GM19023 (cell line): ENCODE results near the gene MLLT6.

ENCODE experiments used
- ATAC-seq: cut with Tn5 transposase; IDR thresholded peaks from one replicate; pipeline ENCODE4 v1.9.1; 2021; ENCODE audit warnings: mild to moderate bottlenecking, moderate library complexity; ENCODE audit not compliant: unreplicated experiment

MLLT6 gene

GRCh38 chr17:38706505-38707216 is 1.6 kb downstream of the MLLT6 start:
- no peak for ATAC-seq

GRCh38 chr17:38707678-38708351 is 2.7 kb downstream of the MLLT6 start:
- ATAC-seq = no peak

GRCh38 chr17:38709104-38709820 is 4.2 kb downstream of the MLLT6 start:
- ATAC-seq = no peak

- no peak for ATAC-seq
Measured at GRCh38 chr17:38709864-38710603, 5.0 kb downstream of the MLLT6 start.

GRCh38 chr17:38710604-38710962 is 5.5 kb downstream of the MLLT6 start:
- no peak for ATAC-seq

GRCh38 chr17:38710985-38711384 is 5.9 kb downstream of the MLLT6 start:
- ATAC-seq = no peak

GRCh38 chr17:38711792-38712571 is 6.9 kb downstream of the MLLT6 start:
- ATAC-seq = no peak

GRCh38 chr17:38712593-38712992 is 7.5 kb downstream of the MLLT6 start:
- ATAC-seq = no peak

- ATAC-seq = no peak
Measured at GRCh38 chr17:38713456-38714075, 8.5 kb downstream of the MLLT6 start.

GRCh38 chr17:38715216-38715943 is 10.3 kb downstream of the MLLT6 start:
- no peak for ATAC-seq

- ATAC-seq = no peak
Measured at GRCh38 chr17:38716368-38717005, 11.4 kb downstream of the MLLT6 start.

GRCh38 chr17:38717139-38717745 is 12.2 kb downstream of the MLLT6 start:
- ATAC-seq = no peak

- ATAC-seq = no peak
Measured at GRCh38 chr17:38719289-38719942, 14.3 kb downstream of the MLLT6 start.

- ATAC-seq = no peak
Measured at GRCh38 chr17:38719943-38720641, 15.0 kb downstream of the MLLT6 start.

- no peak for ATAC-seq
Measured at GRCh38 chr17:38720941-38721340, 15.9 kb downstream of the MLLT6 start.

GRCh38 chr17:38721802-38722201 is 16.7 kb downstream of the MLLT6 start:
- ATAC-seq = no peak

GRCh38 chr17:38724337-38724988 is 19.4 kb downstream of the MLLT6 start:
- ATAC-seq = no peak
